Nephron (organoid): ENCODE results near the gene TBCD.
A peak's percentile ranks its signal among the peaks of the same experiment; 100 is the strongest.
"Not testable (repeated sequence)": the region's sequence is repeated elsewhere in the genome, so short reads cannot be mapped to it uniquely, and the experiment has no call there.

Experiments used
- H3K27ac Mint-ChIP-seq, 3 experiments: 2 replicates each; pipeline ENCODE4 v1.8.0; 2020; ENCODE audit warnings: mixed read lengths in 3 of 3, mild to moderate bottlenecking in 2 of 3, moderate library complexity in 1 of 3
- H3K27me3 Mint-ChIP-seq: 2 replicates; pipeline ENCODE4 v1.8.0; 2021; ENCODE audit warnings: low read depth, mild to moderate bottlenecking, moderate library complexity, mixed read lengths
- H3K36me3 Mint-ChIP-seq: 2 replicates; pipeline ENCODE4 v1.8.0; 2020; ENCODE audit warnings: low read depth, mixed read lengths
- H3K4me1 Mint-ChIP-seq: 2 replicates; pipeline ENCODE4 v1.8.0; 2020; ENCODE audit warnings: mixed read lengths
- H3K4me3 Mint-ChIP-seq, 3 experiments: 2 replicates each; pipeline ENCODE4 v1.8.0; 2020; ENCODE audit warnings: mild to moderate bottlenecking in 3 of 3, mixed read lengths in 3 of 3, moderate library complexity in 2 of 3
- H3K9me3 Mint-ChIP-seq: 2 replicates; pipeline ENCODE4 v1.8.0; 2020; ENCODE audit warnings: mixed read lengths
- CTCF ChIP-seq, 3 experiments: fragments of 200-600 bp; sonication (generic); IDR thresholded peaks; one replicate each; pipeline ENCODE4 v1.5.0; 2021; ENCODE audit warnings: antibody characterized with exemption in 3 of 3; ENCODE audit not compliant: unreplicated experiment in 3 of 3

TBCD gene

GRCh38 chr17:82962163-82962720 is 210.4 kb downstream of the TBCD start:
- no peak for TF ChIP-seq CTCF (IDR thresholded peaks at IDR 0.05; ENCODE audit: unreplicated experiment in 3 of 3)
- Mint-ChIP-seq H3K4me1 (peaks cover 6% of the 10 kb centered on the region), H3K27ac (no peak overlapping the region), H3K27me3 (peaks cover 8% of the 10 kb centered on the region), H3K36me3 (peaks cover 17% of the 10 kb centered on the region), H3K4me3 (no peak overlapping the region), H3K9me3 (no peaks in the 10 kb centered on the region)

- Mint-ChIP-seq H3K4me3 (peak overlapping the region in 2 of 3 experiments; percentile 35 to 52), H3K27ac (no peak overlapping the region), H3K9me3 (no peaks in the 10 kb centered on the region), H3K27me3 (peaks cover 8% of the 10 kb centered on the region), H3K4me1 (peaks cover 6% of the 10 kb centered on the region), H3K36me3 (peaks cover 16% of the 10 kb centered on the region)
- TF ChIP-seq CTCF (IDR thresholded peaks at IDR 0.05; ENCODE audit: unreplicated experiment in 3 of 3): peak; percentile 70 to 76 (median 70)
These were observed 211.5 kb downstream of the TBCD start for GRCh38 chr17:82963104-82963950.

- not testable (repeated sequence) for H3K36me3 Mint-ChIP-seq, H3K9me3 Mint-ChIP-seq, H3K27ac Mint-ChIP-seq, H3K4me1 Mint-ChIP-seq, H3K27me3 Mint-ChIP-seq, H3K4me3 Mint-ChIP-seq
These were observed 212.6 kb downstream of the TBCD start for GRCh38 chr17:82964451-82964850.

GRCh38 chr17:82964851-82965341 is 213.0 kb downstream of the TBCD start:
- H3K4me3 Mint-ChIP-seq: no peak overlapping the region
- no peak overlapping the region for H3K27ac Mint-ChIP-seq
- peaks cover 8% of the 10 kb centered on the region for H3K27me3 Mint-ChIP-seq
- no peak for TF ChIP-seq CTCF (IDR thresholded peaks at IDR 0.05; ENCODE audit: unreplicated experiment in 3 of 3)
- no peaks in the 10 kb centered on the region for H3K9me3 Mint-ChIP-seq
- H3K4me1 Mint-ChIP-seq: peaks cover 6% of the 10 kb centered on the region
- peaks cover 5% of the 10 kb centered on the region for H3K36me3 Mint-ChIP-seq

- peaks cover 6% of the 10 kb centered on the region for H3K4me1 Mint-ChIP-seq
- no peak for TF ChIP-seq CTCF (IDR thresholded peaks at IDR 0.05; ENCODE audit: unreplicated experiment in 3 of 3)
- H3K9me3 Mint-ChIP-seq: no peaks in the 10 kb centered on the region
- peaks cover 8% of the 10 kb centered on the region for H3K27me3 Mint-ChIP-seq
- no peak overlapping the region for H3K4me3 Mint-ChIP-seq
- peaks cover 4% of the 10 kb centered on the region for H3K36me3 Mint-ChIP-seq
- H3K27ac Mint-ChIP-seq: no peak overlapping the region
These were observed 213.5 kb downstream of the TBCD start for GRCh38 chr17:82965371-82965770.

GRCh38 chr17:82966415-82966814 is 214.6 kb downstream of the TBCD start:
- Mint-ChIP-seq H3K9me3 (no peaks in the 10 kb centered on the region), H3K4me1 (peaks cover 6% of the 10 kb centered on the region), H3K27ac (no peak overlapping the region), H3K36me3 (peaks cover 4% of the 10 kb centered on the region), H3K4me3 (no peak overlapping the region), H3K27me3 (peaks cover 8% of the 10 kb centered on the region)
- no peak for TF ChIP-seq CTCF (IDR thresholded peaks at IDR 0.05; ENCODE audit: unreplicated experiment in 3 of 3)
